GM06990 (cell line): ENCODE results near the gene DAAM1.

Experiments used
- DNase-seq: peaks from one replicate; pipeline ENCODE4 v3.0.0-alpha.2; 2011; ENCODE audit not compliant: insufficient read length; ENCODE audit errors: extremely low read depth
- H3K27me3 ChIP-seq: replicated peaks from 2 replicates; pipeline ENCODE4 v1.6.0; 2011; ENCODE audit warnings: low read length; ENCODE audit not compliant: control insufficient read depth, insufficient read depth
- H3K36me3 ChIP-seq: 2 replicates; pipeline ENCODE4 v1.5.1; 2011; ENCODE audit warnings: low read length; ENCODE audit not compliant: control insufficient read depth, insufficient read depth
- H3K4me3 ChIP-seq: replicated peaks from 2 replicates; pipeline ENCODE4 v1.5.1; 2011; ENCODE audit warnings: low read depth, mild to moderate bottlenecking, control low read depth, low read length
- CTCF ChIP-seq: IDR thresholded peaks from 2 replicates; pipeline ENCODE4 v1.5.1; 2011; ENCODE audit warnings: low read length, control low read depth, mild to moderate bottlenecking, inconsistent platforms; ENCODE audit not compliant: insufficient read depth, poor library complexity, severe bottlenecking

The DAAM1 gene

GRCh38 chr14:59406454-59407245 lies 218.2 kb downstream of the DAAM1 start:
- TF ChIP-seq CTCF = no peak
- no peaks in the 10 kb centered on the region for H3K36me3 ChIP-seq
- DNase-seq = no peak
- H3K4me3 ChIP-seq = no peak overlapping the region
- H3K27me3 ChIP-seq = no peaks in the 10 kb centered on the region

GRCh38 chr14:59407246-59408010 lies 219.0 kb downstream of the DAAM1 start:
- DNase-seq = no peak
- H3K4me3 ChIP-seq = no peak overlapping the region

GRCh38 chr14:59415836-59416602 lies 227.6 kb downstream of the DAAM1 start:
- no peak for TF ChIP-seq CTCF
- Histone ChIP-seq H3K4me3 (no peak overlapping the region), H3K27me3 (no peaks in the 10 kb centered on the region), H3K36me3 (no peaks in the 10 kb centered on the region)
- DNase-seq = no peak

More at GRCh38 chr14:59407246-59408010, 219.0 kb downstream of the DAAM1 start:
- Histone ChIP-seq H3K36me3 (no peaks in the 10 kb centered on the region), H3K27me3 (no peaks in the 10 kb centered on the region)
- TF ChIP-seq CTCF = no peak

- DNase-seq = no peak
- no peaks in the 10 kb centered on the region for H3K36me3 ChIP-seq
- TF ChIP-seq CTCF = no peak
- no peaks in the 10 kb centered on the region for H3K27me3 ChIP-seq
- no peak overlapping the region for H3K4me3 ChIP-seq
These were observed 228.8 kb downstream of the DAAM1 start for GRCh38 chr14:59417311-59417710.

GRCh38 chr14:59419303-59419702 lies 230.8 kb downstream of the DAAM1 start:
- DNase-seq = no peak

More at GRCh38 chr14:59419303-59419702, 230.8 kb downstream of the DAAM1 start:
- H3K36me3 ChIP-seq = no peaks in the 10 kb centered on the region
- H3K4me3 ChIP-seq = no peak overlapping the region
- H3K27me3 ChIP-seq = no peaks in the 10 kb centered on the region
- no peak for TF ChIP-seq CTCF
